Loucy (cell line): ENCODE results near the gene SRD5A1.

Experiments
- EZH2phosphoT487 ChIP-seq: fragments of 200-600 bp; IDR thresholded peaks from 2 replicates; pipeline ENCODE4 v1.6.1; 2018; ENCODE audit warnings: antibody characterized with exemption, mild to moderate bottlenecking, moderate library complexity, borderline replicate concordance
- TF ChIP-seq, protein P1 (sequence below): fragments of 200-600 bp; sonication (generic); conservative IDR thresholded peaks from 2 replicates; pipeline ENCODE4 v1.5.1; 2014; ENCODE audit warnings: mild to moderate bottlenecking, antibody characterized with exemption, low read length

DNA sequence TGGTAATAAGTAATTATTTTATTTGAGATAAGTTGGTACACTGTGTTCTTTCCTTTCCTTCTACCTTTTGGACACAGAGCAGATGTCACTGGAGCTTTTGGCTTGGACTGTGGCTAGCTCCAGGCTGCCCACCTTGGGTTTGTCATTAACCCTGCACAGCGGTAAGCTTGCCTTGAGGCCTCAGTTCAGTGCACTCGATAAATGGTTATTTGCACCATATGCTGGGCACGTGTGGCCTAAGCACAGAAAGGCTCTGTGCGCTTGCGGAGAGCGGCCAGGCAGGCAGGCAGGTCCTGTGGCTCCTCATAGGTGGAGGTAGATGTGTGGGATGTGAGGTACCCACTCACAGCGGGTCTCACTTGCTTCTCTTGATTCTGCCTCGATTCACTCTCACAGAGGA lies 50.0 kb downstream of the SRD5A1 start:
- TF ChIP-seq, protein P1, sequence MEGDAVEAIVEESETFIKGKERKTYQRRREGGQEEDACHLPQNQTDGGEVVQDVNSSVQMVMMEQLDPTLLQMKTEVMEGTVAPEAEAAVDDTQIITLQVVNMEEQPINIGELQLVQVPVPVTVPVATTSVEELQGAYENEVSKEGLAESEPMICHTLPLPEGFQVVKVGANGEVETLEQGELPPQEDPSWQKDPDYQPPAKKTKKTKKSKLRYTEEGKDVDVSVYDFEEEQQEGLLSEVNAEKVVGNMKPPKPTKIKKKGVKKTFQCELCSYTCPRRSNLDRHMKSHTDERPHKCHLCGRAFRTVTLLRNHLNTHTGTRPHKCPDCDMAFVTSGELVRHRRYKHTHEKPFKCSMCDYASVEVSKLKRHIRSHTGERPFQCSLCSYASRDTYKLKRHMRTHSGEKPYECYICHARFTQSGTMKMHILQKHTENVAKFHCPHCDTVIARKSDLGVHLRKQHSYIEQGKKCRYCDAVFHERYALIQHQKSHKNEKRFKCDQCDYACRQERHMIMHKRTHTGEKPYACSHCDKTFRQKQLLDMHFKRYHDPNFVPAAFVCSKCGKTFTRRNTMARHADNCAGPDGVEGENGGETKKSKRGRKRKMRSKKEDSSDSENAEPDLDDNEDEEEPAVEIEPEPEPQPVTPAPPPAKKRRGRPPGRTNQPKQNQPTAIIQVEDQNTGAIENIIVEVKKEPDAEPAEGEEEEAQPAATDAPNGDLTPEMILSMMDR: no peak
- no peak for TF ChIP-seq EZH2phosphoT487
